NB4 (cell line): ENCODE results near the gene IQGAP3.

ENCODE experiments used
- DNase-seq: peaks from one replicate; pipeline ENCODE4 v3.0.0; 2010; ENCODE audit warnings: low read depth
- H3K4me3 ChIP-seq: one replicate; pipeline ENCODE4 v1.5.1; 2011; ENCODE audit warnings: mild to moderate bottlenecking, low read depth, low read length, moderate library complexity
- MYC ChIP-seq: IDR thresholded peaks from 2 replicates; pipeline ENCODE4 v1.6.1; 2011; ENCODE audit warnings: low read depth, low read length
- POLR2A ChIP-seq: IDR thresholded peaks from 2 replicates; pipeline ENCODE4 v1.6.1; 2011; ENCODE audit warnings: mild to moderate bottlenecking; ENCODE audit not compliant: insufficient read length; ENCODE audit errors: extremely low read depth
- TF ChIP-seq, protein P1 (sequence below): IDR thresholded peaks from 2 replicates; pipeline ENCODE4 v1.6.1; 2011; ENCODE audit warnings: low read depth, low read length
- TF ChIP-seq, protein P2 (sequence below): IDR thresholded peaks from one replicate; pipeline ENCODE4 v1.5.1; 2012; ENCODE audit warnings: low read depth, low read length

IQGAP3 gene

DNA sequence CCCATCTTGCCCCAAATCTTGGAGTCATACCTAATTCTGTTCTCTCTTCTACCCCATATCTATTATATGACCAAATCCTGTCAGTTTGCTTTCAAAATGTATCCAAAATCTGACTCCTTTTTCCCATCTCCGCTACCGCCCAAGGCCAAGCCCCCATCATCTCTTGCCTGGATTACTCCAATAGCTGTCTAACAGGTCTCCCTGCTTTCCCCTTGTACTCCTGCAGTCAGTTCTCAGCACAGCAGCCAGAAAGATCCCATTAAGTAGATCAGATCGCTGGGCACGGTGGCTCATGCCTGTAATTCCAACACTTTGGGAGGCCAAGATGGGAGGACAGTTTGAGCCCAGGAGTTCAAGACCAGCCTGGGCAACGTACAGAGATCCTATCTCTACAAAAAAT is 19.8 kb downstream of the IQGAP3 start:
- no peak for DNase-seq
- no peak overlapping the region for H3K4me3 ChIP-seq
- TF ChIP-seq, protein P1, sequence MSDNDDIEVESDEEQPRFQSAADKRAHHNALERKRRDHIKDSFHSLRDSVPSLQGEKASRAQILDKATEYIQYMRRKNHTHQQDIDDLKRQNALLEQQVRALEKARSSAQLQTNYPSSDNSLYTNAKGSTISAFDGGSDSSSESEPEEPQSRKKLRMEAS = no peak
- TF ChIP-seq MYC (no peak), POLR2A (no peak)
- TF ChIP-seq, protein P2, sequence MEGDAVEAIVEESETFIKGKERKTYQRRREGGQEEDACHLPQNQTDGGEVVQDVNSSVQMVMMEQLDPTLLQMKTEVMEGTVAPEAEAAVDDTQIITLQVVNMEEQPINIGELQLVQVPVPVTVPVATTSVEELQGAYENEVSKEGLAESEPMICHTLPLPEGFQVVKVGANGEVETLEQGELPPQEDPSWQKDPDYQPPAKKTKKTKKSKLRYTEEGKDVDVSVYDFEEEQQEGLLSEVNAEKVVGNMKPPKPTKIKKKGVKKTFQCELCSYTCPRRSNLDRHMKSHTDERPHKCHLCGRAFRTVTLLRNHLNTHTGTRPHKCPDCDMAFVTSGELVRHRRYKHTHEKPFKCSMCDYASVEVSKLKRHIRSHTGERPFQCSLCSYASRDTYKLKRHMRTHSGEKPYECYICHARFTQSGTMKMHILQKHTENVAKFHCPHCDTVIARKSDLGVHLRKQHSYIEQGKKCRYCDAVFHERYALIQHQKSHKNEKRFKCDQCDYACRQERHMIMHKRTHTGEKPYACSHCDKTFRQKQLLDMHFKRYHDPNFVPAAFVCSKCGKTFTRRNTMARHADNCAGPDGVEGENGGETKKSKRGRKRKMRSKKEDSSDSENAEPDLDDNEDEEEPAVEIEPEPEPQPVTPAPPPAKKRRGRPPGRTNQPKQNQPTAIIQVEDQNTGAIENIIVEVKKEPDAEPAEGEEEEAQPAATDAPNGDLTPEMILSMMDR = no peak

DNA sequence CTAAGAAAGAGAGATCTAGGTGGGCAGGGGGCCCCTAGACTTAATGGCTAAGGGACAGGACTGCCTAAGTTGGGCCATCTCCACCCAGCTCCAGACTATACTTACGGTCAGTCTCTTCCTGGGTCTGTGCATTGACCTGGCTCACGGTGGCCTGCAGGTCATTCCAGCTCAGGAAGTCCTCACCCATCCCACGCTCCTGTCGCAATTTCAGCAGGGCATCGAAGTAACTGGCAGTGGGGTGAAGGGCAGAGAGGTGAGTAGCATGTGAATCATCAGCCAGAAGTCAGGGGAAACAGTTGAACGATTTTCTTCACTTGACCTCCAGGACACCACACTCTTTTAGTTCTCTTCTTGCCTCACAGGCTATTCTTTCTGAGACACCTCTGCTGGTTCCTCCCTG is 20.5 kb downstream of the IQGAP3 start:
- TF ChIP-seq, protein P1 = 0 out of 2 replicates have a peak, but pooled peaks have one; percentile 17
- TF ChIP-seq POLR2A = no peak
- no peak for TF ChIP-seq MYC
- DNase-seq = peak; percentile 66
- H3K4me3 ChIP-seq = no peak overlapping the region

DNA sequence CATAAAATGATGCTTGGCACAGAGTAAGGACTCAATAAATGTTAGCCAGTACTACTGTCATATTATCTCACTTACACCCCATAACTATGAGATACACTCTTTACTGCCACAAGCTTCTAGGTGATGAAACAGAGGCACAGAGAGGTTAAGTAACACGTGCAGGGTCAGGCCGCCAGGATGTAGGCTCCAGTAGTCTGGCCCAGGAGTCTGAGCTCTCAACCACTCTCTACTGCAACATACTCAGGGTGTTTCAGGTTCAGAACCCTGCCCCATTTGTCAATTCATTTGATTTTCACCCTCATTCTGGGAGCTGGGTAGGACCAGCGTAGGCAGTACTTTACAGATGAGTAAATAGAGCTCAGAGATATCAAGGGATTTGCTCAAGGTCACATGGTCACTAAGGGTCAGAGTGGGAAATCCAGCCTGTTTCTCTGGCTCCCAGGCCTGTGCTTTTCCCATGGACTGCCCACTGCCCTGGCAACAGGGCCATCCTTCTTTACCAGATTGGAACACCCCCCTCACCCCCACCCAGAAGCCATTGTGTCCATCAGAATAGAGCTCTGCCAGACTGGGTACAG is 21.2 kb downstream of the IQGAP3 start:
- H3K4me3 ChIP-seq = no peak overlapping the region
- no peak for DNase-seq
- TF ChIP-seq, protein P1 = no peak
- TF ChIP-seq POLR2A (no peak), MYC (no peak)
- TF ChIP-seq, protein P2 = no peak

GRCh38 chr1:156550346-156550745 is 22.0 kb downstream of the IQGAP3 start:
- H3K4me3 ChIP-seq = no peak overlapping the region
- no peak for DNase-seq
- TF ChIP-seq, protein P2 = no peak
- TF ChIP-seq, protein P1 = no peak
- TF ChIP-seq POLR2A = no peak
- TF ChIP-seq MYC = no peak

- H3K4me3 ChIP-seq = no peak overlapping the region
- TF ChIP-seq MYC = no peak
- no peak for TF ChIP-seq POLR2A
- TF ChIP-seq, protein P1 = no peak
- TF ChIP-seq, protein P2 = no peak
- no peak for DNase-seq
These were observed 22.5 kb downstream of the IQGAP3 start for GRCh38 chr1:156549831-156550230.

GRCh38 chr1:156549390-156549789 is 23.0 kb downstream of the IQGAP3 start:
- DNase-seq = peak; percentile 20
- H3K4me3 ChIP-seq = no peak overlapping the region
- no peak for TF ChIP-seq MYC

- H3K4me3 ChIP-seq = no peak overlapping the region
- DNase-seq = no peak
- TF ChIP-seq POLR2A = no peak
- no peak for TF ChIP-seq MYC
- TF ChIP-seq, protein P2 = no peak
- TF ChIP-seq, protein P1 = no peak
These were observed 24.4 kb downstream of the IQGAP3 start for GRCh38 chr1:156547982-156548381.
